OCI-LY1 (cell line): Measurements from ENCODE around the gene CTPS1.

Experiments
- H2AFZ ChIP-seq: fragments of 200-600 bp; sonication (generic), shearing (Covaris generic); 2 replicates; pipeline ENCODE4 v1.6.0; 2014; ENCODE audit warnings: antibody characterized with exemption, mild to moderate bottlenecking, low read length
- H3F3A ChIP-seq: fragments of 200-600 bp; sonication (generic), shearing (Covaris generic); 2 replicates; pipeline ENCODE4 v1.6.0; 2014; ENCODE audit warnings: mild to moderate bottlenecking, antibody characterized with exemption, low read length, moderate library complexity; ENCODE audit not compliant: insufficient read depth
- H3K27ac ChIP-seq: fragments of 200-600 bp; sonication (generic); 2 replicates; pipeline ENCODE4 v1.5.1; 2014; ENCODE audit warnings: low read length, mixed run types, mild to moderate bottlenecking, low read depth; ENCODE audit not compliant: poor library complexity, severe bottlenecking
- H3K27me3 ChIP-seq: fragments of 200-600 bp; sonication (generic); 2 replicates; pipeline ENCODE4 v1.6.0; 2014; ENCODE audit warnings: antibody characterized with exemption, mild to moderate bottlenecking, low read length, moderate library complexity; ENCODE audit not compliant: insufficient read depth
- H3K36me3 ChIP-seq: fragments of 200-600 bp; sonication (generic); 2 replicates; pipeline ENCODE4 v1.6.1; 2014; ENCODE audit warnings: mild to moderate bottlenecking, antibody characterized with exemption, low read length, moderate library complexity, mixed read lengths; ENCODE audit not compliant: insufficient read depth
- H3K4me1 ChIP-seq: fragments of 200-600 bp; sonication (generic); 2 replicates; pipeline ENCODE4 v1.5.1; 2014; ENCODE audit warnings: mild to moderate bottlenecking, low read length, moderate library complexity; ENCODE audit not compliant: insufficient read depth, severe bottlenecking
- H3K4me2 ChIP-seq: fragments of 200-600 bp; sonication (generic), shearing (Covaris generic); 2 replicates; pipeline ENCODE4 v1.6.1; 2014; ENCODE audit warnings: low read length
- H3K4me3 ChIP-seq: fragments of 200-600 bp; sonication (generic); 2 replicates; pipeline ENCODE4 v1.5.1; 2014; ENCODE audit warnings: low read length, low read depth, mild to moderate bottlenecking, mixed read lengths; ENCODE audit not compliant: poor library complexity, severe bottlenecking
- H3K79me2 ChIP-seq: fragments of 200-600 bp; shearing (Covaris generic); 2 replicates; pipeline ENCODE4 v1.6.1; 2016; ENCODE audit warnings: mixed run types, low read length, mixed read lengths; ENCODE audit not compliant: insufficient read depth
- H3K9ac ChIP-seq: fragments of 200-600 bp; sonication (generic), shearing (Covaris generic); 2 replicates; pipeline ENCODE4 v1.6.1; 2014; ENCODE audit warnings: mild to moderate bottlenecking, low read length, mixed read lengths
- H3K9me2 ChIP-seq: fragments of 200-600 bp; sonication (generic), shearing (Covaris generic); 2 replicates; pipeline ENCODE4 v1.6.1; 2014; ENCODE audit warnings: low read depth, mild to moderate bottlenecking, low read length, mixed read lengths
- H3K9me3 ChIP-seq: fragments of 200-600 bp; shearing (Covaris generic); 2 replicates; pipeline ENCODE4 v1.6.1; 2014; ENCODE audit warnings: low read length, mixed read lengths
- H4K20me1 ChIP-seq: fragments of 200-600 bp; sonication (generic), shearing (Covaris generic); 2 replicates; pipeline ENCODE4 v1.6.0; 2016; ENCODE audit warnings: mild to moderate bottlenecking, low read length; ENCODE audit not compliant: insufficient read depth
- EZH2 ChIP-seq: fragments of 200-600 bp; sonication (generic), shearing (Covaris generic); IDR thresholded peaks from 2 replicates; pipeline ENCODE4 v1.8.0; 2017; ENCODE audit warnings: borderline replicate concordance, mixed run types, mild to moderate bottlenecking, antibody characterized with exemption, low read length, moderate library complexity, mixed read lengths
- TF ChIP-seq, protein P1 (sequence below): fragments of 200-600 bp; sonication (generic), shearing (Covaris generic); IDR thresholded peaks from 2 replicates; pipeline ENCODE4 v1.5.1; 2017; ENCODE audit warnings: mild to moderate bottlenecking, antibody characterized with exemption, low read length, moderate library complexity, mixed read lengths

Gene CTPS1

DNA sequence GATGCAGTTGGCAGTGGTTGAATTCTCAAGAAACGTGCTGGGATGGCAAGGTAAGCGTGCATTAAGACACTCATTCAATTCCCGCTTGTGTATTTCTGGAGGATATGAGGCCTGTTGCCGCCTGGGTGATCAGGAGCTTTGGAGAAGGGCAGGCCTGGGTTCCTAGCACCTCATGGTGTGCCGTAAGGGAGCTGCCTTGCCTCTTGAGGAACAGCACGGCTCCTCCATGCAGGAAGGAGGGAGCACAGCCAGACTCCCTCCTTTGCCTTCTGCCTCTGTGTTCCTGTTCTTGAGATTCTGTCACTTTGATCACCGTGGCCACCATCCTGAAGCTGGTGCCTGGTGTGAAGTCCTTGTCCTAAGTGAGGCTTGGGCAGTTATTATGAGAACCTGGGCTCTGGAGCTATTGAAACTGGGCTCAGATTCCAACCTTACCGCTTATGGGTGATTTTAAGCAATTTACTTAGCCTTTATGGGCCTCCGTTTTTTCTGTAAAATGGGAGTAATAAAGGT is 23.7 kb downstream of the CTPS1 start:
- Histone ChIP-seq H3K9me2 (no peaks in the 10 kb centered on the region), H4K20me1 (no peaks in the 10 kb centered on the region), H3K27ac (peak overlapping the region; percentile 88), H3K9ac (peak overlapping the region; percentile 25; the same call in 1 of the 2 replicates), H3K36me3 (peaks cover 91% of the 10 kb centered on the region), H3K79me2 (no peaks in the 10 kb centered on the region), H3K27me3 (no peaks in the 10 kb centered on the region), H2AFZ (no peak overlapping the region), H3F3A (0 out of 2 replicates have a peak, but pooled peaks cover 6% of the 10 kb centered on the region), H3K9me3 (no peaks in the 10 kb centered on the region), H3K4me1 (peaks cover 22% of the 10 kb centered on the region), H3K4me3 (no peak overlapping the region), H3K4me2 (peak overlapping the region; percentile 42; the same call in 1 of the 2 replicates)
- no peak for TF ChIP-seq EZH2
- TF ChIP-seq, protein P1, sequence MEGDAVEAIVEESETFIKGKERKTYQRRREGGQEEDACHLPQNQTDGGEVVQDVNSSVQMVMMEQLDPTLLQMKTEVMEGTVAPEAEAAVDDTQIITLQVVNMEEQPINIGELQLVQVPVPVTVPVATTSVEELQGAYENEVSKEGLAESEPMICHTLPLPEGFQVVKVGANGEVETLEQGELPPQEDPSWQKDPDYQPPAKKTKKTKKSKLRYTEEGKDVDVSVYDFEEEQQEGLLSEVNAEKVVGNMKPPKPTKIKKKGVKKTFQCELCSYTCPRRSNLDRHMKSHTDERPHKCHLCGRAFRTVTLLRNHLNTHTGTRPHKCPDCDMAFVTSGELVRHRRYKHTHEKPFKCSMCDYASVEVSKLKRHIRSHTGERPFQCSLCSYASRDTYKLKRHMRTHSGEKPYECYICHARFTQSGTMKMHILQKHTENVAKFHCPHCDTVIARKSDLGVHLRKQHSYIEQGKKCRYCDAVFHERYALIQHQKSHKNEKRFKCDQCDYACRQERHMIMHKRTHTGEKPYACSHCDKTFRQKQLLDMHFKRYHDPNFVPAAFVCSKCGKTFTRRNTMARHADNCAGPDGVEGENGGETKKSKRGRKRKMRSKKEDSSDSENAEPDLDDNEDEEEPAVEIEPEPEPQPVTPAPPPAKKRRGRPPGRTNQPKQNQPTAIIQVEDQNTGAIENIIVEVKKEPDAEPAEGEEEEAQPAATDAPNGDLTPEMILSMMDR = no peak

DNA sequence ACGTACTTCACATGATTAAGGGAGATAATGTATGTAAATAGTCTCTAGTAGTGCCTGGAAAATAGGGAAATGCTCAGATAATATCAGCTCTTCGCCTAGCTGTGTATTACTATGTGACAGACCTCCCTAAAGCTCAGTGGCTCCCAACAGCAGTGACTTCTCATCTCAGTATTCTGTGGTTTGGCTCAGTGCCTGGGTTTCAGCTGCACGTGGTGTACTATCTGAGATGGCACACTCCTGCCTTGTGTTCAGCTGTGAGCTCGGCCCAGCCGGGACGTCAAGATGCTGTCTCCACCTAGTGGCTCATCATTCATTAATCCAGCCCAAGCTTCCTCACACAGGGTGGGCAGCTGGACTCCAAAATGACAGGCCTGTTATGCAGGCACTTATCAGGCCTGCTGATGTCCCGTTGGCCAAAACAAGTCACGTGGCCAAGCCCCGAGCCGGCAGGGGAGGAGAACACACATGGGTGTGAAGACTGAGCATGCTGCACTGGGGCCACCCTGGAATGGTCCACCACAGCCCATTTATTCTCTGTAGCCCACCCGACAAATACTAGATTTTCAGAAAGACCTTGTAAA is 24.2 kb downstream of the CTPS1 start:
- Histone ChIP-seq H3K9me2 (no peaks in the 10 kb centered on the region), H3K4me3 (no peak overlapping the region), H3K36me3 (peaks cover 91% of the 10 kb centered on the region), H2AFZ (no peak overlapping the region), H3K27ac (peak overlapping the region; percentile 88), H3F3A (0 out of 2 replicates have a peak, but pooled peaks cover 6% of the 10 kb centered on the region), H3K9ac (peak overlapping the region; percentile 25; the same call in 1 of the 2 replicates), H3K4me1 (peaks cover 22% of the 10 kb centered on the region), H3K4me2 (peak overlapping the region; percentile 42; the same call in 1 of the 2 replicates), H4K20me1 (no peaks in the 10 kb centered on the region), H3K79me2 (no peaks in the 10 kb centered on the region), H3K27me3 (no peaks in the 10 kb centered on the region), H3K9me3 (no peaks in the 10 kb centered on the region)
- TF ChIP-seq, protein P1 = peak; percentile 87
- TF ChIP-seq EZH2 = no peak

DNA sequence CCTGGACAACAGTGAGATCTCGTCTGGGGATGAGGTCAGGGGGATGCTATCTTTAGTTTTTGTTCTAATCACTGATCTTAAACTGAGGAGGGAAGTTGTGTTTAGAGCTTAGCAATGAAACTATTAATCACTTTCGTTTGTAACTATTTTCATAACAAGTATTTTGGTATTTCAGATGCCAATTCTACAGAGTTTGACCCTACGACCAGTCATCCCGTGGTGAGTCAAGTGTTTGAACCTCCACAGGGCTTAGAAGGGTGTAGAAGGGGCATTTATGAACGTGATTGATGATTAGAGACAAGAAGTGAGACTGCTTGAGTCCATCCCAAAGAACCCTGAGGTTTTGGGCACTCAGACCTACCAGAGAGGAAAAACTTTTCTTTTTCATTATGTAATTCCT is 26.4 kb downstream of the CTPS1 start:
- no peaks in the 10 kb centered on the region for H3K79me2 ChIP-seq
- H4K20me1 ChIP-seq = no peaks in the 10 kb centered on the region
- H3K4me1 ChIP-seq = peaks cover 22% of the 10 kb centered on the region
- H3K27ac ChIP-seq = no peak overlapping the region
- TF ChIP-seq, protein P1 = no peak
- TF ChIP-seq EZH2 = no peak
- H3K4me3 ChIP-seq = no peak overlapping the region
- no peaks in the 10 kb centered on the region for H3K27me3 ChIP-seq
- H3F3A ChIP-seq = 0 out of 2 replicates have a peak, but pooled peaks cover 6% of the 10 kb centered on the region
- no peaks in the 10 kb centered on the region for H3K9me2 ChIP-seq
- H3K36me3 ChIP-seq = peaks cover 97% of the 10 kb centered on the region
- no peak overlapping the region for H3K4me2 ChIP-seq
- no peak overlapping the region for H3K9ac ChIP-seq
- no peaks in the 10 kb centered on the region for H3K9me3 ChIP-seq
- H2AFZ ChIP-seq = no peak overlapping the region
